ENCODE results near the gene DLX3.

DLX3 gene

DNA sequence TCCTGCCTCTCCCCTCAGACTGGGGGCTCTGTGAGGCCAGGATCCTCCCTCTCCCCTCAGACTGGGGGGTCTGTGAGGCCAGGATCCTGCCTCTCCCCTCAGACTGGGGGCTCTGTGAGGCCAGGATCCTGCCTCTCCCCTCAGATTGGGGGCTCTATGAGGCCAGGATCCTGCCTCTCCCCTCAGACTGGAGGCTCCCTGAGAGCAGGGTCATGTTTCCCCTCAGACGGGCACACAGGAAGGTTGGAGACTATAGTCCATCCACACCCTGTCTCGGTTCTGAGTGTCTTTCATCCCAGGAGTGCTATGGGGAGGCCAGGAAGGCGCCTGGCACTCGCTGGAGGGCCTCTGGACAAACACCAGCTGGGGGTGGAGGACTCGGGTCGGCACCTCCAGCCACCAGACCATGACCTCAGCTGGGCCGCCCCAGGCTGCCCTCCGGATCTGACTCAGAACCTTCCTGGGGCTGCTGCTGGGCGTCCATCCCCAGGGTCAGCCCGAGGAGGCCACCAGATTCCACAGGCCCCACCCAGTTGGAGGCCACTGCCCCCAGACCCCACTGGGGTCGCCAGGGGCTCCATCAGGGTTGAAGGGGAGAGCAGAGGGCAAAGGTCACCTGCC lies 48.0 kb downstream of the DLX3 start:
- H3K4me3 ChIP-seq (ENCODE audit: low read depth in 1 of 2, low read length in 2 of 2): no peak overlapping the region
- no peaks in the 10 kb centered on the region for H3K36me3 ChIP-seq (ENCODE audit: control insufficient read depth in 1 of 2, insufficient read depth in 2 of 2, low read length in 2 of 2)
- H3K9me3 ChIP-seq (ENCODE audit: control insufficient read depth in 1 of 2, low read length in 2 of 2): no peaks in the 10 kb centered on the region
- H3K4me1 ChIP-seq (ENCODE audit: control insufficient read depth in 1 of 2, insufficient read depth in 2 of 2, low read length in 2 of 2): no peaks in the 10 kb centered on the region
- H3K27ac ChIP-seq (ENCODE audit: low read length): no peak overlapping the region
- H3K27me3 ChIP-seq (ENCODE audit: low read depth, low read length): peaks cover 18% of the 10 kb centered on the region

- peaks cover 13% of the 10 kb centered on the region for H3K27me3 ChIP-seq (ENCODE audit: low read depth, low read length)
- H3K36me3 ChIP-seq (ENCODE audit: control insufficient read depth in 1 of 2, insufficient read depth in 2 of 2, low read length in 2 of 2): no peaks in the 10 kb centered on the region
- no peak overlapping the region for H3K27ac ChIP-seq (ENCODE audit: low read length)
These were observed 48.8 kb downstream of the DLX3 start for GRCh38 chr17:49946208-49946607.

DNA sequence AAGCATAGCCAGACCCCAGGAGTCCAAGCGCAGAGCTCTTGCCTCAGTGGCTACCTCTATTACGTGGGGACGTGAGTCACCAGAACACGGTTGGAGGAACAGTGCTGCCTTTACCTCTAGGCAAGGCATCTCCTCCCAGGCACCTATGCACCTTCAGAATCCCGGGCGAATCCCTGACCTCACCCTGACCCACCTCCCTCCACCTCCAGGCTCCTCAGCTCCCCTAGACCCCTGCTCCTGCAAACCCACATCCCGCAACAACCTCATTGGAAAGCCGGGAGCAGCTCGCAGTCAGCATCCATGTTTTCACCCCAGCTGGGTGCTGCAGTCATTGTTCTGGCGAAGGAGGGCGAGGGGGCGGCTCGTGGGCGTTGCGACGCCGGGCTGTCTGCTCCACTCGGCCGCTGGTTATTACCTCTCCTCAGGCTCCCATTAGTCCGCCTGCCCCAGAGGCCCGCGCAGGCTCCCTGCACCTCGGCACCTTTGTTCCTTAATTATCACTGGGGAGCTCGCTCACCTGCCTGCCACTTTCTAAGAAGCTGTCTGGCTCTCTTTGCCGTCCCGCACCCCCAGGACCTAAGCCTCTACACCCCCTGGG lies 50.7 kb downstream of the DLX3 start:
- no peaks in the 10 kb centered on the region for H3K36me3 ChIP-seq (ENCODE audit: control insufficient read depth in 1 of 2, insufficient read depth in 2 of 2, low read length in 2 of 2)
- no peak overlapping the region for H3K27ac ChIP-seq (ENCODE audit: low read length)
- H3K4me3 ChIP-seq (ENCODE audit: low read depth in 1 of 2, low read length in 2 of 2): no peak overlapping the region
- no peaks in the 10 kb centered on the region for H3K4me1 ChIP-seq (ENCODE audit: control insufficient read depth in 1 of 2, insufficient read depth in 2 of 2, low read length in 2 of 2)
- peaks cover 3% of the 10 kb centered on the region for H3K27me3 ChIP-seq (ENCODE audit: low read depth, low read length)
- H3K9me3 ChIP-seq (ENCODE audit: control insufficient read depth in 1 of 2, low read length in 2 of 2): no peaks in the 10 kb centered on the region

More at GRCh38 chr17:49946208-49946607, 48.8 kb downstream of the DLX3 start:
- Histone ChIP-seq H3K4me1 (ENCODE audit: control insufficient read depth in 1 of 2, insufficient read depth in 2 of 2, low read length in 2 of 2) (no peaks in the 10 kb centered on the region), H3K9me3 (ENCODE audit: control insufficient read depth in 1 of 2, low read length in 2 of 2) (no peaks in the 10 kb centered on the region), H3K4me3 (ENCODE audit: low read depth in 1 of 2, low read length in 2 of 2) (no peak overlapping the region)

GRCh38 chr17:49942947-49943346 lies 52.1 kb downstream of the DLX3 start:
- no peak overlapping the region for H3K4me3 ChIP-seq (ENCODE audit: low read depth in 1 of 2, low read length in 2 of 2)

GRCh38 chr17:49941427-49941826 lies 53.6 kb downstream of the DLX3 start:
- H3K4me1 ChIP-seq (ENCODE audit: control insufficient read depth in 1 of 2, insufficient read depth in 2 of 2, low read length in 2 of 2): no peaks in the 10 kb centered on the region
- no peak overlapping the region for H3K4me3 ChIP-seq (ENCODE audit: low read depth in 1 of 2, low read length in 2 of 2)
- H3K27me3 ChIP-seq (ENCODE audit: low read depth, low read length): peaks cover 3% of the 10 kb centered on the region
- H3K9me3 ChIP-seq (ENCODE audit: control insufficient read depth in 1 of 2, low read length in 2 of 2): no peaks in the 10 kb centered on the region
- no peaks in the 10 kb centered on the region for H3K36me3 ChIP-seq (ENCODE audit: control insufficient read depth in 1 of 2, insufficient read depth in 2 of 2, low read length in 2 of 2)
- no peak overlapping the region for H3K27ac ChIP-seq (ENCODE audit: low read length)

More at GRCh38 chr17:49942947-49943346, 52.1 kb downstream of the DLX3 start:
- H3K27me3 ChIP-seq (ENCODE audit: low read depth, low read length): peaks cover 3% of the 10 kb centered on the region
- H3K27ac ChIP-seq (ENCODE audit: low read length): no peak overlapping the region
- no peaks in the 10 kb centered on the region for H3K9me3 ChIP-seq (ENCODE audit: control insufficient read depth in 1 of 2, low read length in 2 of 2)
- no peaks in the 10 kb centered on the region for H3K36me3 ChIP-seq (ENCODE audit: control insufficient read depth in 1 of 2, insufficient read depth in 2 of 2, low read length in 2 of 2)
- H3K4me1 ChIP-seq (ENCODE audit: control insufficient read depth in 1 of 2, insufficient read depth in 2 of 2, low read length in 2 of 2): no peaks in the 10 kb centered on the region
